A549 (cell line): Measurements from ENCODE around the gene CPNE4. TPM values are rescaled to one million over a fixed set of nuclear protein-coding genes. Genes with fewer than 3 reads are reported as not detected.
A peak's percentile ranks its signal among the peaks of the same experiment; 100 is the strongest.

Source experiments
- ATAC-seq, 2 experiments: fragments of 200-7000 bp in 1 of 2; fragments of >200 bp in 1 of 2; cut with Nextera tagmentation in 1 of 2; cut with Tn5 transposase in 1 of 2; 3 replicates each; pipeline versions ENCODE4 v1.8.0 to v1.9.1; 2018 to 2020; ENCODE audit warnings: mild to moderate bottlenecking in 1 of 2, moderate library complexity in 1 of 2
- CTCF ChIA-PET: fragments of 300-600 bp; sonication (Branson Sonifier 250); formaldehyde crosslinking; extraction: SDS; loops from one replicate; lab custom pipeline; 2021; ENCODE audit warnings: antibody characterized with exemption, inconsistent platforms; lab: Yijun Ruan, JAX
- POLR2A ChIA-PET: fragments of 350-600 bp; formaldehyde crosslinking; extraction: SDS; loops from one replicate; lab custom pipeline; 2021; ENCODE audit warnings: antibody characterized with exemption, inconsistent platforms; lab: Yijun Ruan, JAX
- DNase-seq, 2 experiments: peaks; one replicate each; pipeline versions ENCODE4 v3.0.0 to v3.0.0-alpha.2; 2011 to 2016; ENCODE audit warnings: low read depth in 1 of 2, low spot score in 1 of 2
- FAIRE-seq: peaks from 2 replicates; lab custom pipeline; 2011; peaks lifted over from hg19 to GRCh38; lab: Jason Lieb, UNC
- H3K27ac ChIP-seq, 2 experiments: fragments of >200 bp; sonication (Bioruptor Twin); formaldehyde crosslinking; 3 replicates each; pipeline ENCODE4 v1.5.1; 2016 to 2017
- H3K4me1 ChIP-seq: fragments of >200 bp; sonication (Bioruptor Twin); formaldehyde crosslinking; 3 replicates; pipeline ENCODE4 v1.6.1; 2016
- H3K4me2 ChIP-seq: fragments of >200 bp; sonication (Bioruptor Twin); formaldehyde crosslinking; 3 replicates; pipeline ENCODE4 v1.6.1; 2016
- H3K4me3 ChIP-seq: fragments of >200 bp; sonication (Bioruptor Twin); formaldehyde crosslinking; 3 replicates; pipeline ENCODE4 v1.5.1; 2016
- H3K9me3 ChIP-seq: fragments of >200 bp; sonication (Bioruptor Twin); formaldehyde crosslinking; 3 replicates; pipeline ENCODE4 v1.6.1; 2016
- BHLHE40 ChIP-seq: IDR thresholded peaks from 2 replicates; pipeline ENCODE4 v1.6.1; 2012; ENCODE audit warnings: low read depth, low read length, inconsistent platforms
- ESRRA ChIP-seq: fragments of 150-350 bp; IDR thresholded peaks from 2 replicates; pipeline ENCODE4 v1.6.1; 2014; ENCODE audit warnings: mild to moderate bottlenecking, low read length, borderline replicate concordance
- FOSB ChIP-seq: fragments of 250-450 bp; sonication (Bioruptor Pico); IDR thresholded peaks from 2 replicates; pipeline ENCODE4 v1.5.0; 2020; ENCODE audit warnings: mild to moderate bottlenecking, moderate library complexity
- FOSL2 ChIP-seq, 2 experiments: fragments of 450-650 bp in 1 of 2; fragments of >200 bp in 1 of 2; sonication (Bioruptor Twin) in 1 of 2; formaldehyde crosslinking; IDR thresholded peaks; 2 replicates each; pipeline versions ENCODE4 v1.5.0 to v1.6.1; 2016 to 2020; ENCODE audit warnings: mild to moderate bottlenecking in 1 of 2, moderate library complexity in 1 of 2
- HEYL ChIP-seq: fragments of 250-450 bp; sonication (Bioruptor Pico); IDR thresholded peaks from 2 replicates; pipeline ENCODE4 v1.8.0; 2021; ENCODE audit warnings: mild to moderate bottlenecking, moderate library complexity
- HOXB5 ChIP-seq: fragments of 250-450 bp; sonication (Bioruptor Pico); IDR thresholded peaks from 2 replicates; pipeline ENCODE4 v1.5.0; 2020; ENCODE audit warnings: mild to moderate bottlenecking, moderate library complexity
- JUN ChIP-seq, 2 experiments: fragments of >200 bp; sonication (Bioruptor Twin); formaldehyde crosslinking; IDR thresholded peaks; 2 replicates in 1 of 2; 3 replicates in 1 of 2; pipeline ENCODE4 v1.6.1; 2016 to 2017
- JUNB ChIP-seq: fragments of >200 bp; sonication (Bioruptor Twin); formaldehyde crosslinking; IDR thresholded peaks from 2 replicates; pipeline ENCODE4 v1.6.1; 2016
- KDM1A ChIP-seq: fragments of 200-600 bp; sonication (generic); IDR thresholded peaks from 2 replicates; pipeline ENCODE4 v1.6.1; 2016; ENCODE audit warnings: low read depth, mild to moderate bottlenecking
- NFE2L2 ChIP-seq: fragments of 150-350 bp; conservative IDR thresholded peaks from 2 replicates; pipeline ENCODE4 v1.6.1; 2014; ENCODE audit warnings: low read length
- PHF8 ChIP-seq: fragments of 200-600 bp; sonication (generic); IDR thresholded peaks from 2 replicates; pipeline ENCODE4 v1.6.1; 2016; ENCODE audit warnings: low read depth, mild to moderate bottlenecking, antibody characterized with exemption, moderate library complexity, borderline replicate concordance
- RAD21 ChIP-seq, 2 experiments: fragments of >200 bp in 1 of 2; sonication (Bioruptor Twin) in 1 of 2; formaldehyde crosslinking in 1 of 2; IDR thresholded peaks in 1 of 2; conservative IDR thresholded peaks in 1 of 2; 2 replicates in 1 of 2; 3 replicates in 1 of 2; pipeline ENCODE4 v1.6.1; 2012 to 2018; ENCODE audit warnings: inconsistent platforms in 1 of 2
- RARB ChIP-seq: fragments of 250-450 bp; sonication (Bioruptor Pico); IDR thresholded peaks from 2 replicates; pipeline ENCODE4 v1.8.0; 2021; ENCODE audit warnings: mild to moderate bottlenecking, moderate library complexity
- RCOR1 ChIP-seq: fragments of 150-350 bp; IDR thresholded peaks from 2 replicates; pipeline ENCODE4 v1.6.1; 2014; ENCODE audit warnings: antibody characterized with exemption, low read length, low read depth
- SMC3 ChIP-seq: fragments of >200 bp; sonication (Bioruptor Twin); formaldehyde crosslinking; IDR thresholded peaks from 3 replicates; pipeline ENCODE4 v1.6.1; 2018; ENCODE audit warnings: inconsistent platforms
- ZSCAN20 ChIP-seq: fragments of 250-450 bp; sonication (Bioruptor Pico); IDR thresholded peaks from 2 replicates; pipeline ENCODE4 v1.8.0; 2022; ENCODE audit warnings: mild to moderate bottlenecking, moderate library complexity
- WGBS: methylation state at CpG from one replicate; pipeline ENCODE4 v1.1.6; 2017; ENCODE audit errors: missing lambda C conversion rate; 5-methylcytosine and 5-hydroxymethylcytosine counted together
- polyA plus RNA-seq, 4 experiments: library from polyadenylated mRNA; depleted of rRNA in 3 of 4; stranded (reverse); fragments of >200 nt; fragmentation: RNase III in 1 of 4; extraction: RNeasy Plus Mini Kit Qiagen cat#74134 plus additional on column Dnase treatment in 1 of 4; gene quantifications; 2 replicates in 3 of 4; 3 replicates in 1 of 4; pipeline ENCODE4 v1.2.3, GENCODE V29; 2011 to 2017
- TF ChIP-seq, protein P1 (sequence below): fragments of 250-450 bp; sonication (Bioruptor Pico); IDR thresholded peaks from 2 replicates; pipeline ENCODE4 v1.5.0; 2020; ENCODE audit warnings: low read depth, mild to moderate bottlenecking, moderate library complexity
- TF ChIP-seq, protein P2 (sequence below): fragments of 250-450 bp; sonication (Bioruptor Pico); IDR thresholded peaks from 2 replicates; pipeline ENCODE4 v1.5.0; 2021; ENCODE audit warnings: mild to moderate bottlenecking, moderate library complexity, borderline replicate concordance
- TF ChIP-seq, protein P3 (sequence below): fragments of >200 bp; sonication (Bioruptor Twin); formaldehyde crosslinking; IDR thresholded peaks from 3 replicates; pipeline ENCODE4 v1.5.1; 2016
- TF ChIP-seq, protein P4 (sequence below): IDR thresholded peaks from 2 replicates; pipeline ENCODE4 v1.6.1; 2012; ENCODE audit warnings: low read depth, borderline replicate concordance
- TF ChIP-seq, protein P5 (sequence below): fragments of 200-600 bp; sonication (generic); IDR thresholded peaks from 2 replicates; pipeline ENCODE4 v1.6.1; 2016; ENCODE audit warnings: antibody characterized with exemption, mild to moderate bottlenecking, moderate library complexity

Gene CPNE4
- polyA plus RNA-seq, 2 of the 4 experiments (the other 2 are of a cell fraction), result 3.6 to 8.7 TPM

DNA sequence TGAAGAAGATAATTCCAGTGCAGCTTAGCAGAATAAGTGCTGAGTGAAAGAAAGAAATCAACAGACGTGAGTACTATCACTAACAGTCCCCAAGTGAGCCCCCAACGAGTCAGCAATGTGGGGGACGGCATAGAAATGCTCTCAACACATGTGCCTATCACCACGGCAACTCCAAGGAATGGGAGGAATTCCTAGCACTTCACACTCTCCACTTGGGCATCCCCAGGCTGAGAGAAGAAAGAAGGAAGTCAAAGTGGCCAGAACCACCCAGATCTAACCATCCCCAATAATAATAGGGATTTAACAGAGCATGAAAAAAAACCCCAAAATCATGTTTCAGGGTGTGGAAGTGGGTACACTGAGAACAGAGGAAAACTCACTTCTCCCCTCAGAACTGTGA lies 29.3 kb upstream of the CPNE4 start:
- TF ChIP-seq PHF8 (no peak), RCOR1 (no peak), FOSL2 (IDR thresholded peaks at IDR 0.05) (no peak), FOSL2 (CRISPR knock-in tag; IDR thresholded peaks at IDR 0.05) (no peak)
- TF ChIP-seq, protein P1, sequence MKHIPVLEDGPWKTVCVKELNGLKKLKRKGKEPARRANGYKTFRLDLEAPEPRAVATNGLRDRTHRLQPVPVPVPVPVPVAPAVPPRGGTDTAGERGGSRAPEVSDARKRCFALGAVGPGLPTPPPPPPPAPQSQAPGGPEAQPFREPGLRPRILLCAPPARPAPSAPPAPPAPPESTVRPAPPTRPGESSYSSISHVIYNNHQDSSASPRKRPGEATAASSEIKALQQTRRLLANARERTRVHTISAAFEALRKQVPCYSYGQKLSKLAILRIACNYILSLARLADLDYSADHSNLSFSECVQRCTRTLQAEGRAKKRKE (CRISPR knock-in tag), result no peak
- H3K27ac ChIP-seq, result no peak overlapping the region
- CTCF ChIA-PET, result interaction anchor here (0.6 to 1.4 kb wide), 2 partner anchors 25 to 35 kb away, joined by 3 to 4 read pairs; no protein-coding TSS in a partner anchor
- H3K4me1 ChIP-seq, result no peaks in the 10 kb centered on the region
- FAIRE-seq (no peak), ATAC-seq (no peak), DNase-seq (no peak)
- H3K4me3 ChIP-seq, result no peak overlapping the region
- POLR2A ChIA-PET, result no interaction called here
- no peak overlapping the region for H3K4me2 ChIP-seq
- no peaks in the 10 kb centered on the region for H3K9me3 ChIP-seq
- 41% methylated on average over 3 of the region's 4 CpGs for WGBS

DNA sequence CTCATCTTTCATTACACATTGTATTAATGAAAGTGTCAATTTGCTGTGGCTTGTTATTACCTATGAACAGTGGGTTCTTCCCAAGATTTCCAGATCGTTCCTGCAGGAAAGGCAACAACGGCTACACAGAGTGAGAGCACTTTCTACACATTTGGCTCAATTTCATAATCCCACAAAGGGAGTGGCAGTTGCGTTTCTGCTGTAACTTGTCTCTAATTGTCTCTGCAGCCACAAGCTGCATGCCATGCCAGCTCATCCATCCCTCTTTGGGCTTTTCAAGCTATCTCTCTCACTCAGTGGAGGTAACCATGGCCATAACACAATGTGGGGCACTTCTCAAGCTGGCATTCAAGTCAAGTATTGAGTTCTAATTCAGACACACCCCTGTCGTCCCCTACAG lies 27.7 kb upstream of the CPNE4 start:
- H3K9me3 ChIP-seq, result no peaks in the 10 kb centered on the region
- no peak overlapping the region for H3K4me2 ChIP-seq
- ChIA-PET POLR2A (no interaction called here), CTCF (no interaction called here)
- H3K27ac ChIP-seq, result no peak overlapping the region
- H3K4me3 ChIP-seq, result no peak overlapping the region
- ATAC-seq (no peak), DNase-seq (no peak), FAIRE-seq (no peak)
- no peaks in the 10 kb centered on the region for H3K4me1 ChIP-seq
- WGBS, result 77% methylated on average over 4 of the region's 4 CpGs
- TF ChIP-seq, protein P2, sequence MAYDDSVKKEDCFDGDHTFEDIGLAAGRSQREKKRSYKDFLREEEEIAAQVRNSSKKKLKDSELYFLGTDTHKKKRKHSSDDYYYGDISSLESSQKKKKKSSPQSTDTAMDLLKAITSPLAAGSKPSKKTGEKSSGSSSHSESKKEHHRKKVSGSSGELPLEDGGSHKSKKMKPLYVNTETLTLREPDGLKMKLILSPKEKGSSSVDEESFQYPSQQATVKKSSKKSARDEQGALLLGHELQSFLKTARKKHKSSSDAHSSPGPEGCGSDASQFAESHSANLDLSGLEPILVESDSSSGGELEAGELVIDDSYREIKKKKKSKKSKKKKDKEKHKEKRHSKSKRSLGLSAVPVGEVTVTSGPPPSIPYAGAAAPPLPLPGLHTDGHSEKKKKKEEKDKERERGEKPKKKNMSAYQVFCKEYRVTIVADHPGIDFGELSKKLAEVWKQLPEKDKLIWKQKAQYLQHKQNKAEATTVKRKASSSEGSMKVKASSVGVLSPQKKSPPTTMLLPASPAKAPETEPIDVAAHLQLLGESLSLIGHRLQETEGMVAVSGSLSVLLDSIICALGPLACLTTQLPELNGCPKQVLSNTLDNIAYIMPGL (CRISPR knock-in tag), result no peak
- TF ChIP-seq FOSB, result no peak
- TF ChIP-seq FOSL2 (IDR thresholded peaks at IDR 0.05), result no peak
- TF ChIP-seq FOSL2 (CRISPR knock-in tag; IDR thresholded peaks at IDR 0.05), result no peak
- TF ChIP-seq HOXB5, result no peak
- no peak for TF ChIP-seq BHLHE40
- TF ChIP-seq SMC3, result no peak
- TF ChIP-seq RARB, result no peak

DNA sequence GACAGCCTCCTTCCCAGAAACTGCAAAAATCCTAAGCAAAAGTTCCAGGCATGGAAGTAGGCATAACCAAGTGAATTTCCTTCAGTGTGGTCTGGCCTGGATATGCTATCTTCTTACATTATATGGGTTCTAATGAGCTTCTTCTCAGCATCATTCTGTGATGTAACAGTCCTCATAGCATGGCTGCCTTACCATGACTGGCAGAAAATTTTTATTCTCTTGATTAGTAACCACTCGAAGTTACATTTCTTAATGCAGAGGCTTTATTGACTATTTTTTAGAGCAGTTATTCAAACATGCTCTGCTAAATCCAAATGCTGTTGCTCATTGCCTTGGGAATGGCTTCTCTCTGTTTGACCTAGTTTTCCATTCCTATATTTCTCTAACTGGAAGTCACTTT lies 21.1 kb upstream of the CPNE4 start:
- WGBS, result 82% methylated on average over 1 of the region's 1 CpG
- Histone ChIP-seq H3K4me2 (no peak overlapping the region), H3K4me3 (no peak overlapping the region), H3K4me1 (no peaks in the 10 kb centered on the region), H3K9me3 (no peaks in the 10 kb centered on the region), H3K27ac (no peak overlapping the region)
- DNase-seq (no peak), ATAC-seq (no peak), FAIRE-seq (no peak)
- TF ChIP-seq, protein P3, sequence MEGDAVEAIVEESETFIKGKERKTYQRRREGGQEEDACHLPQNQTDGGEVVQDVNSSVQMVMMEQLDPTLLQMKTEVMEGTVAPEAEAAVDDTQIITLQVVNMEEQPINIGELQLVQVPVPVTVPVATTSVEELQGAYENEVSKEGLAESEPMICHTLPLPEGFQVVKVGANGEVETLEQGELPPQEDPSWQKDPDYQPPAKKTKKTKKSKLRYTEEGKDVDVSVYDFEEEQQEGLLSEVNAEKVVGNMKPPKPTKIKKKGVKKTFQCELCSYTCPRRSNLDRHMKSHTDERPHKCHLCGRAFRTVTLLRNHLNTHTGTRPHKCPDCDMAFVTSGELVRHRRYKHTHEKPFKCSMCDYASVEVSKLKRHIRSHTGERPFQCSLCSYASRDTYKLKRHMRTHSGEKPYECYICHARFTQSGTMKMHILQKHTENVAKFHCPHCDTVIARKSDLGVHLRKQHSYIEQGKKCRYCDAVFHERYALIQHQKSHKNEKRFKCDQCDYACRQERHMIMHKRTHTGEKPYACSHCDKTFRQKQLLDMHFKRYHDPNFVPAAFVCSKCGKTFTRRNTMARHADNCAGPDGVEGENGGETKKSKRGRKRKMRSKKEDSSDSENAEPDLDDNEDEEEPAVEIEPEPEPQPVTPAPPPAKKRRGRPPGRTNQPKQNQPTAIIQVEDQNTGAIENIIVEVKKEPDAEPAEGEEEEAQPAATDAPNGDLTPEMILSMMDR, result no peak
- peak; percentile 58; the same call in 1 of the 2 replicates for TF ChIP-seq NFE2L2
- POLR2A ChIA-PET, result no interaction called here
- CTCF ChIA-PET, result interaction anchor here (1.5 kb wide), 1 partner anchor 17 kb away, joined by 6 read pairs; no protein-coding TSS in a partner anchor

DNA sequence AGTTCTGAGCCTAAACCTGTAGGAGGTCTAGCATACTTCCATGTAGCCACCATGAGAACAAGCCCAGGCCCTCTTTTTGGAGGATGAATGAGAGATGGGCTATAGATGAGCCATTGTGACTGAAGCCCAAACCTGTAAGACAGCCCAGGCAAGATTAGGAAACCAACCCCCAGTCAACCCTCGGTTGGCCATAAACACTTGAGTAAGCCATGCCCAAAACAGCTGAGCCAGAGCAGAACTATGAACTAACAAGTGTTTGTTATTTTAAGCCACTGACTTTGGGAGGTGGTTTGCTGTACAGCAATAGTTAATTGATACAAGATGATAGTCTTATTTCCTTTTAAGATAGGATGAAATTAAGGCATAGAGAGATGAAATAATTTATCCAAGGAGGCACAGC lies 12.4 kb upstream of the CPNE4 start:
- CTCF ChIA-PET, result interaction anchor here (0.8 to 1.5 kb wide), 3 partner anchors 9 to 12 kb away, joined by 3 to 5 read pairs (median 3); partner anchors contain the start of gene CPNE4
- WGBS, result 33% methylated on average over 1 of the region's 1 CpG
- TF ChIP-seq HEYL (CRISPR knock-in tag) (no peak), JUNB (no peak), RAD21 (conservative IDR thresholded peaks at IDR 0.05 in 1 of 2, IDR thresholded peaks at IDR 0.05 in 1 of 2) (no peak), ZSCAN20 (CRISPR knock-in tag) (no peak), ESRRA (no peak), BHLHE40 (no peak), KDM1A (no peak), JUN (IDR thresholded peaks at IDR 0.05) (no peak), FOSL2 (IDR thresholded peaks at IDR 0.05) (no peak), FOSL2 (CRISPR knock-in tag; IDR thresholded peaks at IDR 0.05) (no peak)
- TF ChIP-seq, protein P4, sequence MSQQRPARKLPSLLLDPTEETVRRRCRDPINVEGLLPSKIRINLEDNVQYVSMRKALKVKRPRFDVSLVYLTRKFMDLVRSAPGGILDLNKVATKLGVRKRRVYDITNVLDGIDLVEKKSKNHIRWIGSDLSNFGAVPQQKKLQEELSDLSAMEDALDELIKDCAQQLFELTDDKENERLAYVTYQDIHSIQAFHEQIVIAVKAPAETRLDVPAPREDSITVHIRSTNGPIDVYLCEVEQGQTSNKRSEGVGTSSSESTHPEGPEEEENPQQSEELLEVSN, result no peak
- TF ChIP-seq, protein P5, sequence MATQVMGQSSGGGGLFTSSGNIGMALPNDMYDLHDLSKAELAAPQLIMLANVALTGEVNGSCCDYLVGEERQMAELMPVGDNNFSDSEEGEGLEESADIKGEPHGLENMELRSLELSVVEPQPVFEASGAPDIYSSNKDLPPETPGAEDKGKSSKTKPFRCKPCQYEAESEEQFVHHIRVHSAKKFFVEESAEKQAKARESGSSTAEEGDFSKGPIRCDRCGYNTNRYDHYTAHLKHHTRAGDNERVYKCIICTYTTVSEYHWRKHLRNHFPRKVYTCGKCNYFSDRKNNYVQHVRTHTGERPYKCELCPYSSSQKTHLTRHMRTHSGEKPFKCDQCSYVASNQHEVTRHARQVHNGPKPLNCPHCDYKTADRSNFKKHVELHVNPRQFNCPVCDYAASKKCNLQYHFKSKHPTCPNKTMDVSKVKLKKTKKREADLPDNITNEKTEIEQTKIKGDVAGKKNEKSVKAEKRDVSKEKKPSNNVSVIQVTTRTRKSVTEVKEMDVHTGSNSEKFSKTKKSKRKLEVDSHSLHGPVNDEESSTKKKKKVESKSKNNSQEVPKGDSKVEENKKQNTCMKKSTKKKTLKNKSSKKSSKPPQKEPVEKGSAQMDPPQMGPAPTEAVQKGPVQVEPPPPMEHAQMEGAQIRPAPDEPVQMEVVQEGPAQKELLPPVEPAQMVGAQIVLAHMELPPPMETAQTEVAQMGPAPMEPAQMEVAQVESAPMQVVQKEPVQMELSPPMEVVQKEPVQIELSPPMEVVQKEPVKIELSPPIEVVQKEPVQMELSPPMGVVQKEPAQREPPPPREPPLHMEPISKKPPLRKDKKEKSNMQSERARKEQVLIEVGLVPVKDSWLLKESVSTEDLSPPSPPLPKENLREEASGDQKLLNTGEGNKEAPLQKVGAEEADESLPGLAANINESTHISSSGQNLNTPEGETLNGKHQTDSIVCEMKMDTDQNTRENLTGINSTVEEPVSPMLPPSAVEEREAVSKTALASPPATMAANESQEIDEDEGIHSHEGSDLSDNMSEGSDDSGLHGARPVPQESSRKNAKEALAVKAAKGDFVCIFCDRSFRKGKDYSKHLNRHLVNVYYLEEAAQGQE, result no peak

More for the DNA sequence above, 12.4 kb upstream of the CPNE4 start:
- Histone ChIP-seq H3K27ac (no peak overlapping the region), H3K4me2 (no peak overlapping the region), H3K4me1 (peaks cover 8% of the 10 kb centered on the region), H3K4me3 (no peak overlapping the region), H3K9me3 (no peaks in the 10 kb centered on the region)
- ATAC-seq (no peak), FAIRE-seq (no peak), DNase-seq (no peak)
- POLR2A ChIA-PET, result no interaction called here
